IMR-90 (cell line): ENCODE results near the gene EHD4. TPM values are rescaled to one million over a fixed set of nuclear protein-coding genes. Genes with fewer than 3 reads are reported as not detected.

Source experiments
- ATAC-seq: fragments of 200-7000 bp; cut with Tn5 transposase; 2 replicates; pipeline ENCODE4 v1.9.1; 2020; ENCODE audit warnings: low read depth, mild to moderate bottlenecking, moderate library complexity
- BruUV-seq: library from RNA; stranded (reverse); fragments of 400-500 nt; replicated peaks from 2 replicates; lab custom pipeline; 2021; lab: Mats Ljungman, UMichigan
- CTCF ChIA-PET: fragments of 300-600 bp; formaldehyde crosslinking; extraction: SDS; loops from one replicate; lab custom pipeline; 2021; ENCODE audit warnings: antibody characterized with exemption; lab: Yijun Ruan, JAX
- POLR2A ChIA-PET: fragments of 300-600 bp; sonication (Branson Sonifier 250); formaldehyde crosslinking; loops from one replicate; lab custom pipeline; 2022; ENCODE audit warnings: antibody characterized with exemption; ENCODE audit not compliant: unreplicated experiment; lab: Charles Lee
- DNase-seq: peaks from one replicate; pipeline ENCODE4 v3.0.0; 2013
- H2AFZ ChIP-seq: replicated peaks from 2 replicates; pipeline ENCODE3; 2013; ENCODE audit warnings: low read length, mild to moderate bottlenecking; ENCODE audit not compliant: poor library complexity
- H2AK5ac ChIP-seq: 2 replicates; pipeline ENCODE4 v1.6.1; 2013; ENCODE audit warnings: low read depth, low read length, inconsistent platforms
- H2AK9ac ChIP-seq: replicated peaks from 2 replicates; pipeline ENCODE3; 2013; ENCODE audit warnings: mild to moderate bottlenecking, low read depth, low read length, moderate library complexity; ENCODE audit not compliant: poor library complexity
- H2BK120ac ChIP-seq: 2 replicates; pipeline ENCODE4 v1.6.1; 2013; ENCODE audit warnings: low read depth, low read length, inconsistent platforms
- H2BK15ac ChIP-seq: 3 replicates; pipeline ENCODE4 v1.6.1; 2013; ENCODE audit warnings: low read depth, low read length, inconsistent platforms
- H2BK20ac ChIP-seq: 2 replicates; pipeline ENCODE4 v1.6.1; 2013; ENCODE audit warnings: low read depth, mild to moderate bottlenecking, inconsistent platforms, low read length, moderate library complexity
- H2BK5ac ChIP-seq: 2 replicates; pipeline ENCODE4 v1.6.1; 2013; ENCODE audit warnings: mild to moderate bottlenecking, low read depth, low read length, inconsistent platforms; ENCODE audit not compliant: poor library complexity, severe bottlenecking
- H3K14ac ChIP-seq: replicated peaks from 2 replicates; pipeline ENCODE4 v1.6.1; 2013; ENCODE audit warnings: low read depth, low read length, inconsistent platforms
- H3K18ac ChIP-seq: 2 replicates; pipeline ENCODE4 v1.6.1; 2013; ENCODE audit warnings: low read depth, low read length, control low read depth
- H3K23ac ChIP-seq: 2 replicates; pipeline ENCODE4 v1.6.1; 2013; ENCODE audit warnings: low read depth, low read length, inconsistent platforms
- H3K27ac ChIP-seq: 2 replicates; pipeline ENCODE4 v1.5.1; 2013; ENCODE audit warnings: mild to moderate bottlenecking, control low read depth, low read length; ENCODE audit not compliant: insufficient read depth
- H3K27me3 ChIP-seq: 2 replicates; pipeline ENCODE4 v1.6.1; 2013; ENCODE audit warnings: low read length; ENCODE audit not compliant: control insufficient read depth, insufficient read depth
- H3K36me3 ChIP-seq: 2 replicates; pipeline ENCODE4 v1.6.1; 2013; ENCODE audit warnings: low read length, mixed read lengths; ENCODE audit not compliant: control insufficient read depth, insufficient read depth
- H3K4ac ChIP-seq: 2 replicates; pipeline ENCODE4 v1.6.1; 2013; ENCODE audit warnings: low read depth, low read length, inconsistent platforms
- H3K4me1 ChIP-seq: 2 replicates; pipeline ENCODE4 v1.6.1; 2013; ENCODE audit warnings: low read length, mixed read lengths; ENCODE audit not compliant: control insufficient read depth, insufficient read depth
- H3K4me2 ChIP-seq: 2 replicates; pipeline ENCODE4 v1.6.1; 2013; ENCODE audit warnings: low read depth, mild to moderate bottlenecking, control low read depth, low read length, moderate library complexity
- H3K4me3 ChIP-seq: 2 replicates; pipeline ENCODE4 v1.5.1; 2013; ENCODE audit warnings: low read depth, mild to moderate bottlenecking, control low read depth, low read length, moderate library complexity; ENCODE audit not compliant: insufficient read depth
- H3K56ac ChIP-seq: 2 replicates; pipeline ENCODE4 v1.6.1; 2013; ENCODE audit warnings: low read length, inconsistent platforms; ENCODE audit not compliant: insufficient read depth; ENCODE audit errors: extremely low read depth
- H3K79me1 ChIP-seq, 2 experiments: 2 replicates each; pipeline ENCODE4 v1.6.1; 2013; ENCODE audit warnings: low read length in 2 of 2, inconsistent platforms in 1 of 2, low read depth in 1 of 2
- H3K9ac ChIP-seq: 2 replicates; pipeline ENCODE4 v1.6.1; 2013; ENCODE audit warnings: low read depth, low read length, control low read depth
- H3K9me1 ChIP-seq: 2 replicates; pipeline ENCODE4 v1.6.1; 2013; ENCODE audit warnings: low read length, inconsistent platforms; ENCODE audit not compliant: insufficient read depth
- H3K9me3 ChIP-seq: 2 replicates; pipeline ENCODE4 v1.6.1; 2013; ENCODE audit warnings: low read length; ENCODE audit not compliant: control insufficient read depth, insufficient read depth
- H4K20me1 ChIP-seq: 2 replicates; pipeline ENCODE4 v1.6.1; 2013; ENCODE audit warnings: low read length, inconsistent platforms; ENCODE audit not compliant: insufficient read depth
- H4K5ac ChIP-seq: 2 replicates; pipeline ENCODE4 v1.6.1; 2013; ENCODE audit warnings: mild to moderate bottlenecking, low read depth, low read length, control low read depth
- H4K8ac ChIP-seq, 2 experiments: 2 replicates each; pipeline ENCODE4 v1.6.1; 2013; ENCODE audit warnings: low read depth in 2 of 2, low read length in 2 of 2, control low read depth in 1 of 2, inconsistent platforms in 1 of 2
- H4K91ac ChIP-seq: 2 replicates; pipeline ENCODE4 v1.6.1; 2013; ENCODE audit warnings: low read depth, low read length, inconsistent platforms; ENCODE audit not compliant: insufficient read depth
- CEBPB ChIP-seq: IDR thresholded peaks from 2 replicates; pipeline ENCODE4 v1.6.1; 2012; ENCODE audit warnings: low read depth, low read length, improper control_type of control experiment
- NFE2L2 ChIP-seq: fragments of 150-350 bp; IDR thresholded peaks from 2 replicates; pipeline ENCODE4 v1.6.1; 2016; ENCODE audit warnings: low read depth, mild to moderate bottlenecking, low read length
- POLR2A ChIP-seq: IDR thresholded peaks from 2 replicates; pipeline ENCODE4 v1.6.1; 2012; ENCODE audit warnings: mild to moderate bottlenecking, low read depth, low read length
- RFX5 ChIP-seq: IDR thresholded peaks from 2 replicates; pipeline ENCODE4 v1.8.0; 2012; ENCODE audit warnings: low read depth, mild to moderate bottlenecking, low read length, moderate library complexity
- WGBS, 2 experiments: methylation state at CpG; one replicate each; pipeline versions ENCODE4 v1.1.5 to v1.1.7; 2013; ENCODE audit warnings: missing lambda C conversion rate in 2 of 2; ENCODE audit not compliant: insufficient read length in 1 of 2; ENCODE audit errors: extremely low coverage in 2 of 2; 5-methylcytosine and 5-hydroxymethylcytosine counted together
- dilution Hi-C: fragments of 300-500 bp; cut with HindIII; formaldehyde crosslinking; loops from one replicate; pipeline ENCODE4 v1.14.3; 2018; ENCODE audit warnings: low sequenced_read_pairs; ENCODE audit not compliant: unreplicated experiment
- in situ Hi-C: fragments of 300-500 bp; cut with MboI; formaldehyde crosslinking; loops from 3 replicates; pipeline ENCODE4 v1.14.3; 2019; ENCODE audit warnings: low sequenced_read_pairs, inconsistent platforms, mixed read lengths
- intact Hi-C: fragments of 100-400 bp; cut with micrococcal nuclease; formaldehyde crosslinking; loops from 2 replicates; pipeline ENCODE4 v1.10.0; 2022
- polyA plus RNA-seq, 3 experiments: library from polyadenylated mRNA; depleted of rRNA; stranded (reverse); fragments of >200 nt; gene quantifications; 2 replicates each; pipeline ENCODE4 v1.2.3, GENCODE V29; 2012; ENCODE audit warnings: low replicate concordance in 1 of 3
- total RNA-seq: library from RNA; depleted of rRNA; stranded (reverse); fragments of >200 nt; gene quantifications from 2 replicates; pipeline ENCODE4 v1.2.3, GENCODE V29; 2012
- TF ChIP-seq, protein P1 (sequence below): fragments of 150-350 bp; IDR thresholded peaks from 2 replicates; pipeline ENCODE4 v1.6.1; 2016; ENCODE audit warnings: low read depth, mild to moderate bottlenecking, low read length, moderate library complexity, borderline replicate concordance
- TF ChIP-seq, protein P2 (sequence below): conservative IDR thresholded peaks from 2 replicates; pipeline ENCODE4 v1.5.1; 2012; ENCODE audit warnings: mild to moderate bottlenecking, low read depth, low read length, improper control_type of control experiment
- TF ChIP-seq, protein P3 (sequence below): fragments of 150-350 bp; IDR thresholded peaks from 2 replicates; pipeline ENCODE4 v1.6.1; 2017; ENCODE audit warnings: mild to moderate bottlenecking, antibody characterized with exemption, low read length, low read depth

Gene EHD4
- total and polyA plus RNA-seq, 2 of the 4 experiments (the other 2 are of a cell fraction): 21.0 to 29.0 TPM

DNA sequence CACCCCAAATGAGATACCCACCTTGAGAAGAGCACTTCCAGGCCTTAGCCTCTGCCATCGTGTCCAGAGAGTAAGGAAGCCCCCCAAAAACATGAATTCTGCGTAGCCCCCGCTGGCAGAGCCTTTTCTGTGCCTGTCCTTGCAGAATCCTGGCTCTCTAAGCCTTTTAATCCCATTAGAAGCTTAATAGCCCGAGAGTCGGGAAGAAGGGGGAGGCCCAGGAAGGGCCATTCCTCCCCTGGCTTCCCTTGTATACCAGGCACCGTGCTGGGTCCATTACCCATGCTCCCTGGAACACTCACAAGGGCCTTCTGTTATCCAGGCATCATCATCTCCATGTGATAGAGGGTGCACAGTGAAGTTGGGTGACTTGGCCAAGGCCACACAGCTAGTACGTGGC is 85.6 kb downstream of the EHD4 start:
- H3K18ac ChIP-seq: no peak overlapping the region
- no peak overlapping the region for H4K8ac ChIP-seq
- no peak overlapping the region for H2AK9ac ChIP-seq
- no peak overlapping the region for H4K5ac ChIP-seq
- 69% methylated on average over 2 of the region's 7 CpGs; no CpG with 5 or more reads in 1 of the 2 experiments for WGBS, 2 experiments
- no peaks in the 10 kb centered on the region for H3K36me3 ChIP-seq
- 0 out of 2 replicates have a peak, but pooled peaks cover 2% of the 10 kb centered on the region for H3K4me1 ChIP-seq
- no peaks in the 10 kb centered on the region for H4K20me1 ChIP-seq
- H2BK5ac ChIP-seq: no peak overlapping the region
- TF ChIP-seq RFX5 (no peak), NFE2L2 (no peak), CEBPB (no peak), POLR2A (no peak)
- TF ChIP-seq, protein P1, sequence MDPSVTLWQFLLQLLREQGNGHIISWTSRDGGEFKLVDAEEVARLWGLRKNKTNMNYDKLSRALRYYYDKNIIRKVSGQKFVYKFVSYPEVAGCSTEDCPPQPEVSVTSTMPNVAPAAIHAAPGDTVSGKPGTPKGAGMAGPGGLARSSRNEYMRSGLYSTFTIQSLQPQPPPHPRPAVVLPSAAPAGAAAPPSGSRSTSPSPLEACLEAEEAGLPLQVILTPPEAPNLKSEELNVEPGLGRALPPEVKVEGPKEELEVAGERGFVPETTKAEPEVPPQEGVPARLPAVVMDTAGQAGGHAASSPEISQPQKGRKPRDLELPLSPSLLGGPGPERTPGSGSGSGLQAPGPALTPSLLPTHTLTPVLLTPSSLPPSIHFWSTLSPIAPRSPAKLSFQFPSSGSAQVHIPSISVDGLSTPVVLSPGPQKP: no peak
- TF ChIP-seq, protein P2, sequence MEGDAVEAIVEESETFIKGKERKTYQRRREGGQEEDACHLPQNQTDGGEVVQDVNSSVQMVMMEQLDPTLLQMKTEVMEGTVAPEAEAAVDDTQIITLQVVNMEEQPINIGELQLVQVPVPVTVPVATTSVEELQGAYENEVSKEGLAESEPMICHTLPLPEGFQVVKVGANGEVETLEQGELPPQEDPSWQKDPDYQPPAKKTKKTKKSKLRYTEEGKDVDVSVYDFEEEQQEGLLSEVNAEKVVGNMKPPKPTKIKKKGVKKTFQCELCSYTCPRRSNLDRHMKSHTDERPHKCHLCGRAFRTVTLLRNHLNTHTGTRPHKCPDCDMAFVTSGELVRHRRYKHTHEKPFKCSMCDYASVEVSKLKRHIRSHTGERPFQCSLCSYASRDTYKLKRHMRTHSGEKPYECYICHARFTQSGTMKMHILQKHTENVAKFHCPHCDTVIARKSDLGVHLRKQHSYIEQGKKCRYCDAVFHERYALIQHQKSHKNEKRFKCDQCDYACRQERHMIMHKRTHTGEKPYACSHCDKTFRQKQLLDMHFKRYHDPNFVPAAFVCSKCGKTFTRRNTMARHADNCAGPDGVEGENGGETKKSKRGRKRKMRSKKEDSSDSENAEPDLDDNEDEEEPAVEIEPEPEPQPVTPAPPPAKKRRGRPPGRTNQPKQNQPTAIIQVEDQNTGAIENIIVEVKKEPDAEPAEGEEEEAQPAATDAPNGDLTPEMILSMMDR: no peak
- TF ChIP-seq, protein P3, sequence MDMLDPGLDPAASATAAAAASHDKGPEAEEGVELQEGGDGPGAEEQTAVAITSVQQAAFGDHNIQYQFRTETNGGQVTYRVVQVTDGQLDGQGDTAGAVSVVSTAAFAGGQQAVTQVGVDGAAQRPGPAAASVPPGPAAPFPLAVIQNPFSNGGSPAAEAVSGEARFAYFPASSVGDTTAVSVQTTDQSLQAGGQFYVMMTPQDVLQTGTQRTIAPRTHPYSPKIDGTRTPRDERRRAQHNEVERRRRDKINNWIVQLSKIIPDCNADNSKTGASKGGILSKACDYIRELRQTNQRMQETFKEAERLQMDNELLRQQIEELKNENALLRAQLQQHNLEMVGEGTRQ: no peak
- H3K23ac ChIP-seq: no peak overlapping the region
- peaks cover 12% of the 10 kb centered on the region; the same call in 1 of the 2 replicates for H3K27me3 ChIP-seq
- H3K9me3 ChIP-seq: no peaks in the 10 kb centered on the region
- H3K79me1 ChIP-seq: no peaks in the 10 kb centered on the region
- POLR2A ChIA-PET: no interaction called here
- DNase-seq: no peak
- dilution Hi-C loops: no loop called here
- H3K4me2 ChIP-seq: no peak overlapping the region
- H2BK120ac ChIP-seq: no peak overlapping the region
- no peak overlapping the region for H3K14ac ChIP-seq
- intact Hi-C loops: no loop called here
- no peak overlapping the region for H3K4ac ChIP-seq
- H2AK5ac ChIP-seq: no peak overlapping the region
- no peak for ATAC-seq
- H3K9ac ChIP-seq: no peak overlapping the region
- BruUV-seq: no TSS peak
- CTCF ChIA-PET: no interaction called here
- no peak overlapping the region for H2BK20ac ChIP-seq
- H3K27ac ChIP-seq: no peak overlapping the region
- no peak overlapping the region for H2BK15ac ChIP-seq
- in situ Hi-C loops: no loop called here
- H3K9me1 ChIP-seq: peaks cover 2% of the 10 kb centered on the region; the same call in 1 of the 2 replicates
- H2AFZ ChIP-seq: no peak overlapping the region
- H3K4me3 ChIP-seq: no peak overlapping the region
- H3K56ac ChIP-seq: no peak overlapping the region
- no peak overlapping the region for H4K91ac ChIP-seq
